GM18505 (cell line): ENCODE results near the gene ZGRF1.
"Not testable (repeated sequence)": the region's sequence is repeated elsewhere in the genome, so short reads cannot be mapped to it uniquely, and the experiment has no call there.

Experiments
- ATAC-seq: cut with Tn5 transposase; IDR thresholded peaks from one replicate; pipeline ENCODE4 v1.9.1; 2021; ENCODE audit not compliant: unreplicated experiment
- POLR2A ChIP-seq: IDR thresholded peaks from 4 replicates; pipeline ENCODE4 v1.6.1; 2011; ENCODE audit warnings: borderline replicate concordance; ENCODE audit not compliant: insufficient read depth, insufficient read length; ENCODE audit errors: extremely low read depth

Gene ZGRF1, protein sequence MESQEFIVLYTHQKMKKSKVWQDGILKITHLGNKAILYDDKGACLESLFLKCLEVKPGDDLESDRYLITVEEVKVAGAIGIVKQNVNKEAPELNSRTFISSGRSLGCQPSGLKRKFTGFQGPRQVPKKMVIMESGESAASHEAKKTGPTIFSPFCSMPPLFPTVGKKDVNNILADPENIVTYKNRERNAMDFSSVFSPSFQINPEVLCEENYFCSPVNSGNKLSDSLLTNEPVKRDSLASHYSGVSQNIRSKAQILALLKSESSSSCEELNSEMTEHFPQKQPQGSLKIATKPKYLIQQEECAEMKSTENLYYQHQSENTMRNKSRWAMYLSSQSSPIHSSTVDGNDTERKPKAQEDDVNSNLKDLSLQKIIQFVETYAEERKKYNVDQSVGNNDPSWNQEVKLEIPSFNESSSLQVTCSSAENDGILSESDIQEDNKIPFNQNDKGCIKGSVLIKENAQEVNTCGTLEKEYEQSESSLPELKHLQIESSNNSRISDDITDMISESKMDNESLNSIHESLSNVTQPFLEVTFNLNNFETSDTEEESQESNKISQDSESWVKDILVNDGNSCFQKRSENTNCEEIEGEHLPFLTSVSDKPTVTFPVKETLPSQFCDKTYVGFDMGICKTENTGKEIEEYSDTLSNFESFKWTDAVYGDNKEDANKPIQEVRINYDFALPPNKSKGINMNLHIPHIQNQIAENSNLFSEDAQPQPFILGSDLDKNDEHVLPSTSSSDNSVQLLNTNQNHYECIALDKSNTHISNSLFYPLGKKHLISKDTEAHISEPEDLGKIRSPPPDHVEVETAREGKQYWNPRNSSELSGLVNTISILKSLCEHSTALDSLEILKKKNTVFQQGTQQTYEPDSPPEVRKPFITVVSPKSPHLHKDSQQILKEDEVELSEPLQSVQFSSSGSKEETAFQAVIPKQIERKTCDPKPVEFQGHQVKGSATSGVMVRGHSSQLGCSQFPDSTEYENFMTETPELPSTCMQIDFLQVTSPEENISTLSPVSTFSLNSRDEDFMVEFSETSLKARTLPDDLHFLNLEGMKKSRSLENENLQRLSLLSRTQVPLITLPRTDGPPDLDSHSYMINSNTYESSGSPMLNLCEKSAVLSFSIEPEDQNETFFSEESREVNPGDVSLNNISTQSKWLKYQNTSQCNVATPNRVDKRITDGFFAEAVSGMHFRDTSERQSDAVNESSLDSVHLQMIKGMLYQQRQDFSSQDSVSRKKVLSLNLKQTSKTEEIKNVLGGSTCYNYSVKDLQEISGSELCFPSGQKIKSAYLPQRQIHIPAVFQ (N-terminal part only)

DNA sequence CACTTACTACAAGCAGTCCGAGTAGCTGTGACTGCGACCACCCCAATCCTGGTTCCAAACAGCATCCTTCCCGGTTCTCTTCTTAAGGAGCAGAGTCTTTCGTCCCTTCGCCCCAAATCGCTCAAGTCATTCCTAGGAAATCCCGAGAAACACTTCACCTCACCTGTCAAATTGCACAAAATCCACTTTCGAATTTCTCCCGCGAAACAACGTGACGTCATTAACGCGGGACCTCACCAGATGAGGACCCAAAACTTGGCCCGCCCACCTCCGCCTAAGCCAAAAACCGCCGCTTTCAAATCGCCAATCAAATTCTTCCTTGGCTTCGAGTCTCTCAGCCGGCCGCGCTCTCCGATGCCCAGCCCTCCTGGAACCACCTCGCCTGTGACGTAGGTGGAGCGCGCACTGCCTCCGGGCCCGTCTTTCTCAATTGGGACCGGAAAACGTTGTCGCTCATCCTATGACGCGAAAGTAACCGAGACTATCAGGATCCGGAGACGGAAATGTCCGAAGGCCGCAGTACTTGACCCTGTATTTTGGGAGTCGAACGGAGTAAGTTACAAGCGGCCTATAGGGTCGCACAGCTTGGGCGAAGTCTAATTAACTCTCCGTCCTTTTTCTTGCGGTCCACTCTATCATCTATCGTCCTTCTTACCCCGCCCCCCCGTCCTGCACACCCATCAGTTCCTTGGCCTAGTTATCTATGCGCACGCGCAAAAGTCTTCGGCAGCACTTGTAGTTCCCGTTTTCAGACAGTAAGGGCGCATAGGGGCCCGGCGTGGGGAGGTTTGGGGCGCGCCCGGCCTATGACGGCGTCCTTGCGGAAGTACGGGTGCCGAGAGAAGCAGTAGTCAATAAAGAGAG, at the start of gene ZGRF1, which contains the start of gene LARP7:
TSS of gene ZGRF1 (minus strand) at position 222 of the 864 bp plus-strand sequence. CDS start 3,733 bp downstream, outside the sequence.
TSS of gene LARP7 (plus strand) at position 456 of the 864 bp plus-strand sequence. CDS start 7,527 bp downstream, outside the sequence.
- TF ChIP-seq POLR2A: peak; percentile 79
- peak; percentile 90 for ATAC-seq

DNA sequence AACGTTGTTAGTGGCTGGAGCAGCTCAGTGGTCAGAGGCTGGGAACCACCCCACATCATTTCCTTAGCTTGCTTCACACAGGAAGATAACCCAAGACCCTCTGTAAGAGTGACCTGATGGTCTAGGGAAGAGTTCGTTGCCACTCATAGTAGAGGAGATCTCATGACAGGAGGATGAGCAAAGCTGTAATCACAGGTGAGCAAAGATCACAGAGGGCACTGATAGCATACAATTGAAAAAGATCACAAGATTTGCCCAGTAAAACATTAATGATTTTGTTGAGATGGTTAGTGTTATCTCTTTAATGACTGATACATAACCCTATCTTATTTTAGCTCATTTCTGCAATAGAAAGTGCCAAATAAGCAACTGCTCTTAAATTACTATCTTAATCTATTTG, 44.3 kb upstream of the ZGRF1 start:
- ATAC-seq: no peak

DNA sequence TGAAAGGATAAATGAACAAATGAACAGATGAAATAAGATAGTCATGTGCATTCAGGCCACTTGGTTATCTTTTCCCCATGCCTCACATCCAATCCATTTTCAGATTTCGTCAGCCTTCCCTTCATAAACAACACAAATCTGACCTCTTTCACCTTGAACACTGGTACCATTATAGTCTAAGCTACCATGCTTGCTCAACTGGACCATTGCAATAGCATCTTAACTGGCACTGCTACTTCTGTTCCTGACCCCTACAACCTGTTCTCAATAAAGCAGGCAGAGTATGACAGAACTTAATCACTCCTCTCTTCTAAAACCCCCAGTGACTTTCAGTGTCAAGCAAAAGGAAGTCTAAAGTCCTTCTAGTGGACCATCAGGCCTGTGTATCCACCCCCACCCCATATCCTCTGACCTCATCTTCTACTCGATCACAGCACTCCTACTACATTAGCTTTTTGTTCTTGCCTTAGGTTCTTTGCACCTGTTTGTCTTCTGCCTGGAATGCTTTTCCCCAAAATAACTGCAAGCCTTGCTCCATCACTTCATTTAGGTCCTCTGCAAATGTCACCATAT, 40.9 kb upstream of the ZGRF1 start:
- no peak for TF ChIP-seq POLR2A
- ATAC-seq: no peak

More for the DNA sequence above, 44.3 kb upstream of the ZGRF1 start:
- no peak for TF ChIP-seq POLR2A

DNA sequence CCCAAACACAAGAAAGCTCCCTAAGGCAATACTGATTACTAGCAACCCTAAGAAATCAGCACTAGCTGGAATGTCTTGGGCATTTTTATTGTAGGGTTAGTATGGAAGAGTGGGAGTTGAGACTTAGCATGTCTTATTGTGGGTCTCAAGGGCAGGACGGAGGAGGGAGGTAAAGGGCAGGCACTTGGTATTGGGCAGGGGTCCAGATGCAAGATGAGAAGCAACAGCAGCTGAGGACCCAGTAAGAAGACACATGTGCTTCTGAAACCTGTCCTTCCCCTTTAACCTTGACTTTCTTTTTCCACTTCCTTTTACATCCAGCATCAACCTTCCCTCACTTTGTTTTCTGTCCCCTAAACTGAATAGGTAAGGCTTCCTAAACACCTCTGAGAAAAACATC, 37.7 kb upstream of the ZGRF1 start:
- no peak for TF ChIP-seq POLR2A
- ATAC-seq: no peak

DNA sequence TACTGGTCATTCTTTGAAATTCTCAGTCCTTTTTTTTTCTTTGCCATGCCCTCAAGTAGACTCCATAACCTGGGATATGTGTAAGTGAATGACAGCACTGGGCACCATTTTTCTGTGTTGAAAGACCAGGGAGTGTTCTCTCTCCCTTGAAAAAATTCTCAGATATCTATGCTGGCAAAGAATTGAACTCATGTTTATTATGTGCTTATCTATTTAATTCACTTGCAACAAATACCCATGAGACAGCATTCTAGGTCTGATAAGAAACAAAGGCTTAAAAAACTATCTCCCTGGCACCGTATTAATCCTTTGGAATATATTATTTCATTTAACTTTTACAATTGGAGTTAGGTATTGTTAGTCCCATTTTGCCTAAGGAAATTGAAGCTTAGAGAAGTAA, 37.0 kb upstream of the ZGRF1 start:
- TF ChIP-seq POLR2A: no peak
- no peak for ATAC-seq

DNA sequence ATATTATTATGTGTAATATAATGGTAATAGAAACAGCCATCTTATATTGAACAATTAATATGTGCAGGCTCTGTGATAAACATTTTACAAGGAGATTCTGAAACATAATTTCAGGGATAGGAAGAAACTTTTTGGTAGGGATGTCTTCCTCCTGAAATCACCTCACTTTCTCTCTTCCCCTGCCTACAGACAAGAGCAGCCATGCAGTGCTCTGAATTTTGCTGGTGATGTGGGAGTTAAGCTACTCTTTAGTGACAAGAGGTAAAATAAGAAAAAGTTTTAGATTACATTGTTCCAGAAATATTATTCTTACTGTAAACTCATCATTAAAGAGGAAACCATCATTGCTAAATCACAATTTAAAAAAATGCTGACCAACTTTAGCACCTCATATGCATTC, 36.4 kb upstream of the ZGRF1 start:
- no peak for TF ChIP-seq POLR2A
- no peak for ATAC-seq

DNA sequence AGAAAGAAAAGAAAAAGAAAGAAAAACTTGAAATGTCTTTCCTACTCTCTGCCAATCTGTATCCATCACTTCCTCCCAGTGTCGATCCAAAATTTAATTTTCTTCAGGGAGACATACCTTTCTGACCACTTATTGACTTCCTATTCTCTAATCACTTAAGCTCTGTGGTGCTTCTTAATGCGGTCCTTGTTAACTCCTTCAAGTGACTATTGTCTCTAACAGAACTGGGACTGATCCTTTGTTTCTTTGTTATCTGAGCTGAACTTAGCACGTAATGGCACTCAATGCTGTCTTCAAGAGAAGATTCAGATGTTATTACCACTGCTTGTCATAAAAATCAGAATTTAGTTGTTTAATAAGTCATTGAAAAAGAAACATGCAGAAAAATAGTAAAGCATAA, 31.4 kb upstream of the ZGRF1 start:
- TF ChIP-seq POLR2A: no peak
- no peak for ATAC-seq

DNA sequence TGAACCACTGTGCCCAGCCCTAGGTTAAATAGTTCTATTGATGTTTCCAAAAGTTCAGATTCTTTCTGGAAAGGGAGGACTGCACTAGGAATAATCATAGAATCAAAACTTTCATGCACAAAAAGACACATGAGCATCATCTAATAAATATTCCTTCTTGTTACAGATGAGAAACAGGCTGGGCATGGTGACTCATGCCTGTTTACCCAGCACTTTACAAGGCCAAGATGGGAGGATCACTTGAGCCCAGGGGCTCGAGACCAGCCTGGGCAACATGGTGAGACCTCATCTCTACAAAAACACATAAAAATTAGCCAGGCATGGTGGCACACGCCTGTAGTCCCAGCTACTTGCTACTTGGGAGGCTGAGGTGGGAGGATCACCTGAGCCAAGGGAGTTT, 27.9 kb upstream of the ZGRF1 start:
- no peak for TF ChIP-seq POLR2A
- ATAC-seq: no peak

DNA sequence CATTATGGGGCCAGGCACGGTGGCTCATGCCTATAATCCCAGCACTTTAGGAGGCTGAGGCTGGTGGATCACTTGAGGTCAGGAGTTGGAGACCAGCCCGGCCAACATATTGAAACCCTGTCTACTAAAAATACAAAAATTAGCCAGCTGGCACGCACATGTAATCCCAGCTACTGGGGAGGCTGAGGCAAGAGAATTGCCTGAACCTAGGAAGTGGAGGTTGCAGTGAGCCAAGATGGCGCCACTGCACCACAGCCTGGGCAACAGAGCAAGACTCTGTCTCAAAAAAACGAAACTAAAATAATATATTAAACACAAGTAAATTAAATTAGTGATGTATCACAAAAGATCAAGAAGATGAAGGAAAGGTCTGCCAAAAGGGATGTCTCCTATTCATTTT, 19.4 kb upstream of the ZGRF1 start:
- ATAC-seq: not testable (repeated sequence)

DNA sequence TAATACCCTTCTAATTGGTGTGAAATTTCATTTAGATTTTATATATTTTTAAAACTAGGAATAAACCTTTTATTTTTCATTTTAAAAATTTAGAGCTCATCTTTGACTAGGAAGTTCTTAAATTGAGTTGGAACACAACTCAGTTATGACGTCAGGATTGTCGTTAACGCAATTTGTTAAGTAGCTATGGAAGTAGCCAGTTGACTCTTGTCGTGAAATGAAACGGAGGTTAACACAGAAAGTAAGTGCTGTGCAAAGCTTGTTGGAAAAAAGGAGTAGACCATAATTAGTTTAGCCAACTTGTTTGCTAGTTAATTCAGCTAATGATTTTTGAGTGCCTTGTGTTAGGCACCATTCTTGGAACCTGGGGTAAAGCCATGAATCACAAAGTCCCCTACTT, 18.6 kb upstream of the ZGRF1 start:
- TF ChIP-seq POLR2A: no peak
- ATAC-seq: no peak

DNA sequence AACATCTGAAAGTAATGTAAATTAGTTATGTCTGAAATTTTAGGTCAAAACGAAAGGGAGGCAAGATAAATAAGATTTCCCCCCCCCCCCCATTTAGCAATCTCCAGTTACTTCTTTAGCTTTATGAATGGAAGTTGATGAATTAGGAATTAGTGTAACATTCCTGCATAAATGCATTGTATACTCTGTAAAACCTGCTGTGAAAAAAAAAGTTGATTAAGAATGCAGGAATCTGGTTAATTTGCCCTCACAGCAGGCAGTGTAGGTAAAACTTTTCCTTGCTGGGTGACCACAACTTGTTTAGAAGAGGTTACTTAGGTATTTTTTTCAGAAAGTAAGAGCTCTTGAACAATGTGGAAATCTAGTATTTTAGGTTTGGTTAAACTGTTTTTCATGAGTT, 15.5 kb upstream of the ZGRF1 start:
- no peak for ATAC-seq
- TF ChIP-seq POLR2A: no peak

DNA sequence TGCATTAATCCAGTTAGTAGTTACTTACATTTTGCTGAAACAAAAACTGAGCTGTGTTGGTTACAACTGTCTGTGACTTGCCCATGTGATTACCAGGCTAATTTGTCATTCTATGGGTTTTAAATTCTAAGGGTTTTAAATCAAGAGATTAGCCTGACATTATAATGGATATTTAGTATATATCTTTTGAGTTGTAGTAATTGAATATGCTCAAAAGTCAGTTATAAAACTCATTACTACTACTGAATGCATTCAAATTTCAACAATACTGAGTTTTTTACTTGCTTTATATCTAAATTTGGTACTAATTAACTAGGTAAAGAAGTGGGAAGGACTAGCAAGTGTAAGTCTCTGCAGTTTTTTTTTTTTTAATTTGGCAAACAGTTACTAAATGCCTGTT, 14.9 kb upstream of the ZGRF1 start:
- ATAC-seq: no peak
- TF ChIP-seq POLR2A: no peak
